Chondrocyte (in vitro differentiated cells): Measurements from ENCODE around the gene TXNL4A. TPM values are rescaled to one million over a fixed set of nuclear protein-coding genes. Genes with fewer than 3 reads are reported as not detected.
A peak's percentile ranks its signal among the peaks of the same experiment; 100 is the strongest.
"Not testable (repeated sequence)": the region's sequence is repeated elsewhere in the genome, so short reads cannot be mapped to it uniquely, and the experiment has no call there.

Experiments used
- DNase-seq: peaks from one replicate; pipeline ENCODE4 v3.0.0; 2021; ENCODE audit warnings: mixed read lengths, low spot score
- H3K27ac Mint-ChIP-seq: one replicate; pipeline ENCODE4 v1.8.0; 2021; ENCODE audit warnings: mild to moderate bottlenecking, moderate library complexity, mixed read lengths; ENCODE audit not compliant: unreplicated experiment
- H3K27me3 Mint-ChIP-seq: 2 replicates; pipeline ENCODE4 v1.8.0; 2021; ENCODE audit warnings: low read depth, mixed read lengths
- H3K36me3 Mint-ChIP-seq: 2 replicates; pipeline ENCODE4 v1.8.0; 2021; ENCODE audit warnings: low read depth, mixed read lengths
- H3K4me1 Mint-ChIP-seq: 2 replicates; pipeline ENCODE4 v1.8.0; 2021; ENCODE audit warnings: low read depth, mild to moderate bottlenecking, mixed read lengths
- H3K4me3 Mint-ChIP-seq: one replicate; pipeline ENCODE4 v1.8.0; 2021; ENCODE audit warnings: mild to moderate bottlenecking, moderate library complexity, mixed read lengths; ENCODE audit not compliant: unreplicated experiment
- H3K9me3 Mint-ChIP-seq: 2 replicates; pipeline ENCODE4 v1.8.0; 2021; ENCODE audit warnings: low read depth, mixed read lengths
- CTCF ChIP-seq: fragments of 200-600 bp; sonication (generic); IDR thresholded peaks from 2 replicates; pipeline ENCODE4 v1.5.0; 2021; ENCODE audit warnings: antibody characterized with exemption, mild to moderate bottlenecking, moderate library complexity
- total RNA-seq: library from RNA; stranded (reverse); gene quantifications from 3 replicates; pipeline ENCODE4 v1.2.1, GENCODE V29; 2021

Gene TXNL4A
- total RNA-seq, 1 donor from 2014 or later, result 143 TPM

- no peaks in the 10 kb centered on the region for H3K27me3 Mint-ChIP-seq
Observed at GRCh38 chr18:79961527-79962291, 26.7 kb downstream of the TXNL4A start.

GRCh38 chr18:79960921-79961526 is 27.3 kb downstream of the TXNL4A start:
- no peak for TF ChIP-seq CTCF
- H3K4me1 Mint-ChIP-seq, result peaks cover 26% of the 10 kb centered on the region
- H3K36me3 Mint-ChIP-seq, result no peaks in the 10 kb centered on the region
- DNase-seq, result peak; percentile 77
- no peak overlapping the region for H3K4me3 Mint-ChIP-seq
- no peak overlapping the region for H3K27ac Mint-ChIP-seq
- no peaks in the 10 kb centered on the region for H3K9me3 Mint-ChIP-seq
- H3K27me3 Mint-ChIP-seq, result no peaks in the 10 kb centered on the region

More at GRCh38 chr18:79961527-79962291, 26.7 kb downstream of the TXNL4A start:
- no peaks in the 10 kb centered on the region for H3K9me3 Mint-ChIP-seq
- H3K27ac Mint-ChIP-seq, result peak overlapping the region; percentile 68
- H3K36me3 Mint-ChIP-seq, result no peaks in the 10 kb centered on the region
- no peak for TF ChIP-seq CTCF
- no peak overlapping the region for H3K4me3 Mint-ChIP-seq
- DNase-seq, result peak; percentile 80
- H3K4me1 Mint-ChIP-seq, result peaks cover 26% of the 10 kb centered on the region

GRCh38 chr18:79960161-79960801 is 28.1 kb downstream of the TXNL4A start:
- not testable (repeated sequence) for H3K27ac Mint-ChIP-seq, H3K4me3 Mint-ChIP-seq, H3K36me3 Mint-ChIP-seq, H3K9me3 Mint-ChIP-seq, H3K27me3 Mint-ChIP-seq
- peaks cover 21% of the 10 kb centered on the region for H3K4me1 Mint-ChIP-seq
- peak; percentile 4 for DNase-seq

- peaks cover 2% of the 10 kb centered on the region for H3K36me3 Mint-ChIP-seq
- no peak overlapping the region for H3K27ac Mint-ChIP-seq
- TF ChIP-seq CTCF, result no peak
- H3K9me3 Mint-ChIP-seq, result no peaks in the 10 kb centered on the region
- H3K4me3 Mint-ChIP-seq, result no peak overlapping the region
- DNase-seq, result peak; percentile 17
- H3K27me3 Mint-ChIP-seq, result no peaks in the 10 kb centered on the region
- H3K4me1 Mint-ChIP-seq, result peaks cover 18% of the 10 kb centered on the region
Observed at GRCh38 chr18:79958981-79959380, 29.4 kb downstream of the TXNL4A start.

- peaks cover 3% of the 10 kb centered on the region for H3K4me1 Mint-ChIP-seq
- no peak overlapping the region for H3K4me3 Mint-ChIP-seq
- no peak for DNase-seq
- peaks cover 2% of the 10 kb centered on the region for H3K36me3 Mint-ChIP-seq
- no peaks in the 10 kb centered on the region for H3K9me3 Mint-ChIP-seq
- TF ChIP-seq CTCF, result no peak
- no peaks in the 10 kb centered on the region for H3K27me3 Mint-ChIP-seq
- H3K27ac Mint-ChIP-seq, result no peak overlapping the region
Observed at GRCh38 chr18:79956276-79956675, 32.1 kb downstream of the TXNL4A start.
